Skeletal muscle tissue (tissue), 4 donors: ENCODE data around the gene PIGU. TPM values are rescaled to one million over a fixed set of nuclear protein-coding genes. Genes with fewer than 3 reads are reported as not detected.
A peak's percentile ranks its signal among the peaks of the same experiment; 100 is the strongest.

Source experiments
- H3K27ac ChIP-seq: one replicate; pipeline ENCODE4 v1.7.0; 2013; ENCODE audit warnings: mild to moderate bottlenecking, low read depth, low read length, inconsistent platforms
- H3K27me3 ChIP-seq, 3 donors: one replicate each; pipeline ENCODE4 v1.7.0; 2013; ENCODE audit warnings: low read length in 3 of 3; ENCODE audit not compliant: control insufficient read depth in 3 of 3, insufficient read depth in 3 of 3
- H3K36me3 ChIP-seq, 3 donors: one replicate each; pipeline ENCODE4 v1.7.0; 2013; ENCODE audit warnings: low read length in 3 of 3; ENCODE audit not compliant: control insufficient read depth in 3 of 3, insufficient read depth in 3 of 3
- H3K4me1 ChIP-seq, 3 donors: one replicate each; pipeline ENCODE4 v1.7.0; 2013; ENCODE audit warnings: low read length in 3 of 3, mild to moderate bottlenecking in 3 of 3; ENCODE audit not compliant: control insufficient read depth in 3 of 3, insufficient read depth in 3 of 3
- H3K4me3 ChIP-seq, 3 donors: one replicate each; pipeline ENCODE4 v1.7.0; 2013; ENCODE audit warnings: low read length in 3 of 3
- H3K9ac ChIP-seq, 3 donors: one replicate each; pipeline ENCODE4 v1.7.0; 2013; ENCODE audit warnings: low read length in 3 of 3, mild to moderate bottlenecking in 3 of 3, moderate library complexity in 2 of 3, low read depth in 1 of 3
- H3K9me3 ChIP-seq, 3 donors: one replicate each; pipeline ENCODE4 v1.7.0; 2013; ENCODE audit warnings: low read length in 3 of 3; ENCODE audit not compliant: control insufficient read depth in 3 of 3
- total RNA-seq: library from RNA; depleted of rRNA; stranded (reverse); fragments of >200 nt; gene quantifications from one replicate; pipeline ENCODE4 v1.2.3, GENCODE V29; 2014
- donor health status: Osteomylitis.

PIGU gene
- total RNA-seq, 1 donor from 2014 or later, result 11.0 TPM

DNA sequence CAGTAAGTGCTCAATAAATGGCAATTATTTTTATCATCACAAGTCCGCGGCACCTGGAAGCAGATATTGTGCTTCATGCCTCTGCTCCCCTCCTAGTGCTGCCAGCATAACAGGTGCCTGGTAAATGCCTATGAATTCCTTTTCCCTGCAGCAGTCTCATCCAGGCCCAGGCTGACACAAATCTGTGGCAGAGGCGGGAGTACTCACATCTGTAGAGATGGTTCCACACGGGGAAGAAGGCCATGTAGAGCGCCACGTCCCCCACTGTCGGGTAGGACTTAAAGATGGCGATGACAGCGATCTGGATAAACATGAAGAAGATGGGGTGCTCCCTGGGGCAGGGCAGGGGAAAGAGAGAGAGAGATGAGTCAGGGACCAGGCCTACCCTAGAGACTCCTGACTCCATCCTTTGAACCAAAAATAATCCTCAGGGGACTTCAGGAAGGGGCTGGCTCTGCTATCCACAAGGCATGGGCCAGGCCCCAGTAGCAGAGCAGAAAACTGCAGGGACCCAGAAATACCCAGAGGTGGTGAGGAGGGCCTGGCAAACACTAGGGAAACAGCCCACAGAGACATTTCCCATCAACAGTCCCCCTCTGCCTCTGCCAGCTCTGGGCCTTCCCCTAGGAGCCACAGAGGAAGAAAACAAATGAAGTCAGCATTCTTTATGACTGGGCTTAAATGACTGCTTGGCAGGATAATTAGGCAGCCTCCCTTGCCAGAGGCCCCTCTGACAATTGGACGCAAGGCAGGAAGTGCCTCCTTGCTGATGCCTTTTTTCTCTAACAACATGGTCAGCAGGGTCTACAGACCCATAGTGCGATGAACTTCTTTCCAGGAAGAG is 95.3 kb downstream of the PIGU start:
- H3K36me3 ChIP-seq, result peaks cover 14 to 35% (median 15%) of the 10 kb centered on the region in 3 donors
- no peak overlapping the region for H3K9ac ChIP-seq

DNA sequence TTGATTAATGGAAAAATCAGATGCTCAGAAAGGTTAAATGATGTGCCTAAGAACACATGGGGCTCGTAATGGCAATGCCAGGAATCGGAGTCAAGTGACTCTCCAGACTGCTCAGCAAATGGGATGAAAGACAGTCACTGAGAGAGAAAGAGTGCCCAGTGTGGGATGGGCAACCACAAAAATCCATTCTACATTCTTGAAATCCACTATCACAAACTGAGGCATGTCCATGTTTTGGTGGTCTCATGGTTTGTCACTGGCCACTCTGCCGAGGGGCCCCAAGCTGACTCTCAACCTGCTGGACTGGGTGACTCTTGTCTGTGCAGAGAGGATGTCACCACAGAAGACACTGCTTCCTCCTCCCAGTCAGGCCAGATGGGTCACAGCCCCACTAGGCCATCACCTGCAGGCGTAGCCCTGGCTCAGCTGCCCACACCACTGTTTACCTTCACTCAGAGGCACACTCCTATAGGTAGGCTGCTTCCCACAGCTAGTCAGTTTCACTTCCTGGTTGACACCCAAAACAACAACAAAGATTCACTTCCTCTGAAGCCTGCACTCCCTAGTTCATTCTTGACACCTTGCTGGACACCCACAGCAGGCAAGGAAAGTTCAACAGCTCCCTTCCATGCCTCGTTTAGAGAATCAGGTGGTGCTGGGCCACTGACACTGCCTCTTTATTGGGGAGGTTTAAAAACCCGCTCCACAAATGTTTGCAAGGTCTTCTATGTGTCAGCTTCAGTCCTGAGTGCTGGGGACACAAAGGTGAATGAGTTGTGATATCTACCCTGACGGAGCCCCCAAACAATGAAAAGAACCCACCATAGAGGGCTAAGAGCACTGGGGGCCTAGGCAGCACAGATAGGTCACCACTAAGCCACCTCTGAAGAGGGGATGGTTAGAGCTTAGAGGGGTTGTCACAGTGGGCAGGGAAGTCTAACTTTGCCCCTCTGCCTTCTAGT is 96.6 kb downstream of the PIGU start:
- H3K36me3 ChIP-seq, result peaks cover 10 to 32% (median 14%) of the 10 kb centered on the region in 3 donors
- H3K4me3 ChIP-seq, result no peak overlapping the region
- no peak overlapping the region for H3K27ac ChIP-seq
- H3K27me3 ChIP-seq, result no peaks in the 10 kb centered on the region
- peak overlapping the region in 1 of 3 donors; percentile 2 for H3K9ac ChIP-seq
- H3K4me1 ChIP-seq, result peaks cover 31 to 47% (median 42%) of the 10 kb centered on the region in 3 donors
- H3K9me3 ChIP-seq, result no peaks in the 10 kb centered on the region

More for the DNA sequence above, 95.3 kb downstream of the PIGU start:
- H3K9me3 ChIP-seq, result no peaks in the 10 kb centered on the region
- peak overlapping the region; percentile 58 for H3K27ac ChIP-seq
- H3K4me3 ChIP-seq, result no peak overlapping the region
- peaks cover 31 to 47% (median 42%) of the 10 kb centered on the region in 3 donors for H3K4me1 ChIP-seq
- H3K27me3 ChIP-seq, result no peaks in the 10 kb centered on the region

DNA sequence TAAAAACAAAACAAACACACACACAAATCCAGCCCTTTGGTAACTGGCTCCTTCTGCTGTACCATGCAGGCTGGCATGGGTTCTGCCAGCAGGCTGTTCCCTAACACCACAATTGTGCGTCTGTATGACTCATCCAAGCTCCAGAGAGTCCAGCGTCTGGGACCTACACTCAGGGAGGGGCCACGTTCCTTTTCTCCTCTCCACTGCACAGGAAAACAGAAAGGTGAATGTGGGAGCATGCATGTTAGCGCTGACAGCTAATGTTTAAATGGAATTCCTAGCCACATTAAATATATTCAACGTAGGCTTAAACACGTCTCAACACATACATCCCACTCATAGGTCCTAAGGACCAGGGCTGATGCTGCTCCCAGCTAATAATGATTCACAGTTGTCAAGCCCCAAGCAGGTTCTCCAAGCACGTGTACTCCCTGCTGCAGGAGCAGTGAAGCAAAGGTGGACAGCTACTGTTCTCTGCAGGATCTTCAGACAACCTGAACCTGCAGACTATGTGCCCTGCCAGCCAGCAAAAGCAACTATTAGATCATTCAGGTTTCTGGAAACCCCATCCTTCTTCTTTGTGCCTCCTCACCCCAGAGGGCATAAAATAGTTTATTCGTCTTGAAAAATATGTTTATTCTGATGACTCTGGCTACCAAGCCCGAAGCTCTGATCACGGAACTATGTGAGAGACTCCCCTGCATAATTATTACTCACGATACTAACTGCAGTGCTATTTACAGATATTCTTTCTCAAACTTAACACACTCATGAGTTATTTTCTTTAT is 97.5 kb downstream of the PIGU start:
- peak overlapping the region in 1 of 3 donors; percentile 7 for H3K4me3 ChIP-seq
- peaks cover 31 to 47% (median 42%) of the 10 kb centered on the region in 3 donors for H3K4me1 ChIP-seq
- H3K27ac ChIP-seq, result peak overlapping the region; percentile 46
- no peaks in the 10 kb centered on the region for H3K27me3 ChIP-seq
- peaks cover 15 to 31% (median 18%) of the 10 kb centered on the region in 3 donors for H3K36me3 ChIP-seq
- H3K9ac ChIP-seq, result peak overlapping the region in 2 of 3 donors; percentile 8 to 41
- H3K9me3 ChIP-seq, result no peaks in the 10 kb centered on the region

DNA sequence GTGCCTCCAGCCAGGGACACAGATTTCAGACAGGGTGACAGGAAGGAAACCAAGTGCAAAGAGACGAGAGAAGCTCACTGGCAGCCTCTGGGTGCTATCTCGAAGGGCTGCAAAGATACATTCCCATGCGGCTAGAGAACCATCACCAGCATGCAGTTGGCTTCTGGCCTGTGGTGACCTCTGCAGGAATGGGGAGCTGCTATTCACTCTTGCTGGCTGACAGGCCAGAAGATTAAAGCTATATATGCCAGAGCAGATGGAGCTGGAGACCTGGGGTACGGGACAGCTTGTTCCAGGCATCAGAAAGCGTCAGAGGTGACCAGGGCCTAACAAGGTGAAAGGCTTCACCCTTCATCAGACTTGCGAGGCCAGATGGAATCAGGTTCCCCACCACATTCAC is 98.4 kb downstream of the PIGU start:
- H3K36me3 ChIP-seq, result peaks cover 20 to 32% (median 20%) of the 10 kb centered on the region in 3 donors
- peak overlapping the region; percentile 35 to 62 (median 58) for H3K9ac ChIP-seq
- no peak overlapping the region for H3K4me3 ChIP-seq
- H3K27ac ChIP-seq, result peak overlapping the region; percentile 46
- no peaks in the 10 kb centered on the region for H3K9me3 ChIP-seq
- H3K4me1 ChIP-seq, result peaks cover 27 to 40% (median 40%) of the 10 kb centered on the region in 3 donors
- no peaks in the 10 kb centered on the region for H3K27me3 ChIP-seq

DNA sequence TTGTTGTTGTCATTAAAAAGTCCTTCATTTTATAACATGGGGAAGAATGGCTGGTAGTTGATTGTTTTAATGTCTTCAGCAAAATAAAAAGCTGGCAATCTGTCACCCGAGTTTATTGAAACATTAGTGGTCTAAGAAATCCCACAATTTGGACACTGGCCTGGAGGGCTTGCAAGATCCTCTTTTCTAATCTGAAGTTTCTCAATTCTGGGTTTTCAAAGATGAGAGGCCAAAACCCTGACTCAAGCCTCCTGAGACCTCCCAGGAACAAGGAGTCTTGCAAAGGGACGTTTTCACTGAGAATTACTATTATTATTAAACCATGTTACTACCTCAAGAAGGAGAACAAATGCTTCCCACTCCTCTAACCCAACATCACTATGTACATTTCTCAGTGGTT is 98.9 kb downstream of the PIGU start:
- H3K36me3 ChIP-seq, result peaks cover 23 to 32% (median 25%) of the 10 kb centered on the region in 3 donors
- peaks cover 24 to 35% (median 35%) of the 10 kb centered on the region in 3 donors for H3K4me1 ChIP-seq
- H3K9me3 ChIP-seq, result no peaks in the 10 kb centered on the region
- H3K27me3 ChIP-seq, result no peaks in the 10 kb centered on the region
- H3K4me3 ChIP-seq, result no peak overlapping the region
- no peak overlapping the region for H3K27ac ChIP-seq
- peak overlapping the region; percentile 1 to 58 (median 35) for H3K9ac ChIP-seq

DNA sequence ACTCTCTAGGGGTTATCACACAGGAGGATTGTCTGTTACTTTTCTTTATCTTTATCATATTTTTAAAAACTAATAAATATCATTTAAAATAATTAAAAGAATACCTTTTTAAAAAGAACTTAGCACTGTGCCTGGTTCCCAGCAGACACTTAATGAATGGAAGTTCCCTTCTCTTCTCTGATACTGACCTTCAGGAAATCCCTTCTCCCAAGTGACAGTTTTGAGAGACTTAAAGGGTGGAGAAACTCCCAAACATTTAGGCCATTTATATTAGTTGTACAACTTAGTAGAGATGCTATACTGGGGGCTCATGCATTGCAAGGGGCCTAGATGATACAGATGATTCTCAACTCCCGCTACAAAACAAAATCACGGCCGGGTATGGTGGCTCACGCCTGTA is 99.8 kb downstream of the PIGU start:
- H3K4me1 ChIP-seq, result peaks cover 24 to 31% (median 29%) of the 10 kb centered on the region in 3 donors
- H3K9ac ChIP-seq, result no peak overlapping the region
- no peak overlapping the region for H3K27ac ChIP-seq
- peaks cover 23 to 33% (median 25%) of the 10 kb centered on the region in 3 donors for H3K36me3 ChIP-seq
- H3K4me3 ChIP-seq, result no peak overlapping the region
- no peaks in the 10 kb centered on the region for H3K9me3 ChIP-seq
- H3K27me3 ChIP-seq, result no peaks in the 10 kb centered on the region

DNA sequence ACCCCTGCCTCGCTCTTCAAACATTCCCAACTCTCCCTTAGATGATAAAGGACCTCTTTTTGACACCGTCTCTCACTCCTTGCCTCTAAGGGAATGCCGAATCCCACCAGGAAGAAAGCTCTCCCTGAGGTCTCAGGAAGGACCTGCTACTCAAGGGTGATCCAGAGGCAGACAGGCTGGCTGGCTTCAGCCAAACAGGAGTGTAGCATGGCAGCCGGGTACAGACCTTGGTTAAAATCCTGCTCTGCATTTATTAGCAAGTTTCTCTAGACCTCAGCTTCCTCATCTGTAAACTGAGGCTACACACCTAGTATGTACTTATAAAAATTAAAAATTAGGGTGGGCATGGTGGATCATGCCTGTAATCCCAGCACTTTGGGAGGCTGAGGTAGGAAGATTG is 101.1 kb downstream of the PIGU start:
- no peaks in the 10 kb centered on the region for H3K9me3 ChIP-seq
- no peak overlapping the region for H3K4me3 ChIP-seq
- no peaks in the 10 kb centered on the region for H3K27me3 ChIP-seq
- H3K27ac ChIP-seq, result no peak overlapping the region
- no peak overlapping the region for H3K9ac ChIP-seq
- H3K4me1 ChIP-seq, result peaks cover 18 to 22% (median 22%) of the 10 kb centered on the region in 3 donors
- H3K36me3 ChIP-seq, result peaks cover 25 to 36% (median 31%) of the 10 kb centered on the region in 3 donors

DNA sequence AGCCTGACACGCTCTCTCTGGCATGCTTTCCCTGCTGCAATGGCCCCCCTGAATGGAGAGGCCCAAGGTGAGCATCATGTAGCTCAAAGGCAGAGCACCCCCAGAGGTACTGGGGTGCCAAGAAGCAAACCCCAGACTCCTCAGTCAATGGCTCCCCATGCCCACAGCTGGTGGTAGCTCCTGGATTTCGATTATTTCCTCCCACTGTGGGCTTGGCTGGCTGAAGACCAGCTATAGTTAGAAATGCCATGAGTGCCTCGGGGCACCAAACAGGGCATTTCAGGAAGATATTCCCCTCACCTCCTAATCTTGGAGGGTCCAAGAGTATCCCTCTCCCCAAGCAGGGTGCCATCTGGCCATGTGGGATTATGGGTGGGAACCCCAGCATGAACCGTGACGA is 101.6 kb downstream of the PIGU start:
- Histone ChIP-seq H3K4me1 (peaks cover 18 to 22% (median 22%) of the 10 kb centered on the region in 3 donors), H3K9me3 (no peaks in the 10 kb centered on the region), H3K27me3 (no peaks in the 10 kb centered on the region), H3K9ac (no peak overlapping the region), H3K36me3 (peaks cover 23 to 31% (median 31%) of the 10 kb centered on the region in 3 donors), H3K4me3 (no peak overlapping the region), H3K27ac (no peak overlapping the region)

DNA sequence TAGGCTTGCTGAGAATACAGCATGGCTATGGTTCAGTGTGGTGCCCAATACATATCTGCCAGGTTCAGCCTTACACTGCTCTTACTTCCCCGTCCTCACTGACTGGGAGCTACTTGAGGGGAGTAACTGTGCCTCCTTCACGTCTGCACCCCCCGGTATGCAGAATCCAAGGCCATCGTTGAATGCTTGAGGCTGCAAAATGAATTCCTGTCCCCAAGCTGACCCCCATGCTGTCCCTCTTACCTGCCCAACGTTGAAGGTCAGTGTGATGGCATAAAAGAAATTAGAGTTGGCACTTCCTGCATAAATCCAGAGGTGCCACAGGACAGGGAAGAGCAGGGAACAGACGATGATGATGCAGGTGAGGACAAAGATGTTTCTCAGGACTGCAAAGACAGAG is 102.0 kb downstream of the PIGU start:
- H3K36me3 ChIP-seq, result peaks cover 22 to 34% (median 29%) of the 10 kb centered on the region in 3 donors
- no peaks in the 10 kb centered on the region for H3K27me3 ChIP-seq
- H3K4me3 ChIP-seq, result no peak overlapping the region
- H3K9ac ChIP-seq, result no peak overlapping the region
- peaks cover 18 to 22% (median 20%) of the 10 kb centered on the region in 3 donors for H3K4me1 ChIP-seq
- no peak overlapping the region for H3K27ac ChIP-seq
- H3K9me3 ChIP-seq, result no peaks in the 10 kb centered on the region
